DOHH2 (cell line): ENCODE data around the gene ARHGAP6.

Source experiments
- EZH2phosphoT487 ChIP-seq: fragments of 200-600 bp; sonication (generic); IDR thresholded peaks from 2 replicates; pipeline ENCODE4 v1.6.1; 2017; ENCODE audit warnings: borderline replicate concordance, mild to moderate bottlenecking, antibody characterized with exemption, low read length, moderate library complexity, mixed read lengths
- TF ChIP-seq, protein P1 (sequence below): fragments of 200-600 bp; sonication (generic); IDR thresholded peaks from one replicate; pipeline ENCODE4 v1.5.1; 2014; ENCODE audit warnings: antibody characterized with exemption, mild to moderate bottlenecking, low read depth, low read length; ENCODE audit not compliant: poor library complexity, severe bottlenecking

- TF ChIP-seq, protein P1, sequence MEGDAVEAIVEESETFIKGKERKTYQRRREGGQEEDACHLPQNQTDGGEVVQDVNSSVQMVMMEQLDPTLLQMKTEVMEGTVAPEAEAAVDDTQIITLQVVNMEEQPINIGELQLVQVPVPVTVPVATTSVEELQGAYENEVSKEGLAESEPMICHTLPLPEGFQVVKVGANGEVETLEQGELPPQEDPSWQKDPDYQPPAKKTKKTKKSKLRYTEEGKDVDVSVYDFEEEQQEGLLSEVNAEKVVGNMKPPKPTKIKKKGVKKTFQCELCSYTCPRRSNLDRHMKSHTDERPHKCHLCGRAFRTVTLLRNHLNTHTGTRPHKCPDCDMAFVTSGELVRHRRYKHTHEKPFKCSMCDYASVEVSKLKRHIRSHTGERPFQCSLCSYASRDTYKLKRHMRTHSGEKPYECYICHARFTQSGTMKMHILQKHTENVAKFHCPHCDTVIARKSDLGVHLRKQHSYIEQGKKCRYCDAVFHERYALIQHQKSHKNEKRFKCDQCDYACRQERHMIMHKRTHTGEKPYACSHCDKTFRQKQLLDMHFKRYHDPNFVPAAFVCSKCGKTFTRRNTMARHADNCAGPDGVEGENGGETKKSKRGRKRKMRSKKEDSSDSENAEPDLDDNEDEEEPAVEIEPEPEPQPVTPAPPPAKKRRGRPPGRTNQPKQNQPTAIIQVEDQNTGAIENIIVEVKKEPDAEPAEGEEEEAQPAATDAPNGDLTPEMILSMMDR: no peak
- TF ChIP-seq EZH2phosphoT487: no peak
Measured at GRCh38 chrX:11465648-11466411, 199.9 kb downstream of the ARHGAP6 start.
